ENCODE measurements around the gene SPRYD3.

Gene SPRYD3

GRCh38 chr12:53059434-53060063, 19.6 kb downstream of the SPRYD3 start:
- TF ChIP-seq CTCF (IDR thresholded peaks at IDR 0.05; ENCODE audit: borderline replicate concordance, insufficient read depth, low read depth, low read length) = no peak
- H3K4me3 ChIP-seq (ENCODE audit: low read depth, low read length) = no peak overlapping the region

- no peak for TF ChIP-seq CTCF (IDR thresholded peaks at IDR 0.05; ENCODE audit: borderline replicate concordance, insufficient read depth, low read depth, low read length)
- H3K4me3 ChIP-seq (ENCODE audit: low read depth, low read length) = no peak overlapping the region
Observed at GRCh38 chr12:53058674-53059433, 20.3 kb downstream of the SPRYD3 start.

GRCh38 chr12:53057816-53058500, 21.2 kb downstream of the SPRYD3 start:
- no peak overlapping the region for H3K4me3 ChIP-seq (ENCODE audit: low read depth, low read length)
- no peak for TF ChIP-seq CTCF (IDR thresholded peaks at IDR 0.05; ENCODE audit: borderline replicate concordance, insufficient read depth, low read depth, low read length)

- TF ChIP-seq CTCF (IDR thresholded peaks at IDR 0.05; ENCODE audit: borderline replicate concordance, insufficient read depth, low read depth, low read length) = no peak
- H3K4me3 ChIP-seq (ENCODE audit: low read depth, low read length) = no peak overlapping the region
Observed at GRCh38 chr12:53056901-53057300, 22.3 kb downstream of the SPRYD3 start.

GRCh38 chr12:53056296-53056695, 22.9 kb downstream of the SPRYD3 start:
- TF ChIP-seq CTCF (IDR thresholded peaks at IDR 0.05; ENCODE audit: borderline replicate concordance, insufficient read depth, low read depth, low read length) = no peak
- no peak overlapping the region for H3K4me3 ChIP-seq (ENCODE audit: low read depth, low read length)

GRCh38 chr12:53055471-53056266, 23.5 kb downstream of the SPRYD3 start:
- H3K4me3 ChIP-seq (ENCODE audit: low read depth, low read length) = no peak overlapping the region
- no peak for TF ChIP-seq CTCF (IDR thresholded peaks at IDR 0.05; ENCODE audit: borderline replicate concordance, insufficient read depth, low read depth, low read length)
